GM23248 (cell line): ENCODE data around the gene M1AP. TPM values are rescaled to one million over a fixed set of nuclear protein-coding genes. Genes with fewer than 3 reads are reported as not detected.
A peak's percentile ranks its signal among the peaks of the same experiment; 100 is the strongest.

Experiments
- DNase-seq: peaks from one replicate; pipeline ENCODE4 v3.0.0-alpha.2; 2015
- H2AFZ ChIP-seq: fragments of 200-600 bp; sonication (generic); 2 replicates; pipeline ENCODE4 v1.6.1; 2016; ENCODE audit warnings: antibody characterized with exemption
- H3F3A ChIP-seq: fragments of 200-600 bp; sonication (generic); 2 replicates; pipeline ENCODE4 v1.6.1; 2016; ENCODE audit warnings: mild to moderate bottlenecking, antibody characterized with exemption, mixed run types; ENCODE audit not compliant: insufficient read depth
- H3K27ac ChIP-seq: fragments of 200-600 bp; sonication (generic); 2 replicates; pipeline ENCODE4 v1.5.1; 2016; ENCODE audit warnings: mild to moderate bottlenecking
- H3K27me3 ChIP-seq: fragments of 200-600 bp; sonication (generic); replicated peaks from 2 replicates; pipeline ENCODE4 v1.6.1; 2016; ENCODE audit warnings: mild to moderate bottlenecking; ENCODE audit not compliant: insufficient read depth
- H3K36me3 ChIP-seq: fragments of 200-600 bp; sonication (generic); 2 replicates; pipeline ENCODE4 v1.6.1; 2016; ENCODE audit warnings: low read depth, mild to moderate bottlenecking
- H3K4me1 ChIP-seq: fragments of 200-600 bp; sonication (generic); 2 replicates; pipeline ENCODE4 v1.6.1; 2016; ENCODE audit warnings: mild to moderate bottlenecking; ENCODE audit not compliant: insufficient read depth
- H3K4me2 ChIP-seq: fragments of 200-600 bp; sonication (generic); one replicate; pipeline ENCODE4 v1.6.1; 2016; ENCODE audit warnings: mild to moderate bottlenecking; ENCODE audit not compliant: unreplicated experiment
- H3K4me3 ChIP-seq: fragments of 200-600 bp; sonication (generic); 2 replicates; pipeline ENCODE4 v1.5.1; 2016; ENCODE audit warnings: mild to moderate bottlenecking
- H3K79me2 ChIP-seq: fragments of 200-600 bp; sonication (generic); 2 replicates; pipeline ENCODE4 v1.6.1; 2016; ENCODE audit warnings: mild to moderate bottlenecking; ENCODE audit not compliant: insufficient read depth
- H3K9ac ChIP-seq: fragments of 200-600 bp; sonication (generic); 2 replicates; pipeline ENCODE4 v1.6.1; 2016; ENCODE audit warnings: mild to moderate bottlenecking
- H3K9me2 ChIP-seq: fragments of 200-600 bp; sonication (generic); 2 replicates; pipeline ENCODE4 v1.6.1; 2016; ENCODE audit warnings: mixed run types, mild to moderate bottlenecking, moderate library complexity; ENCODE audit not compliant: insufficient read depth
- H3K9me3 ChIP-seq: fragments of 200-600 bp; sonication (generic); one replicate; pipeline ENCODE4 v1.6.1; 2017; ENCODE audit warnings: low read depth
- H4K20me1 ChIP-seq: fragments of 200-600 bp; sonication (generic); 2 replicates; pipeline ENCODE4 v1.6.0; 2016; ENCODE audit not compliant: insufficient read depth
- EZH2 ChIP-seq: fragments of 200-600 bp; sonication (generic); IDR thresholded peaks from 2 replicates; pipeline ENCODE4 v1.6.1; 2018; ENCODE audit warnings: antibody characterized with exemption, mild to moderate bottlenecking; ENCODE audit not compliant: insufficient read depth, poor library complexity, severe bottlenecking
- EZH2phosphoT487 ChIP-seq: fragments of 200-600 bp; sonication (generic); IDR thresholded peaks from 2 replicates; pipeline ENCODE4 v1.6.1; 2018; ENCODE audit warnings: antibody characterized with exemption, moderate library complexity, mild to moderate bottlenecking, low read depth; ENCODE audit not compliant: insufficient read depth
- WGBS, 2 experiments: methylation state at CpG; one replicate each; pipeline ENCODE4 v1.1.6; 2015 to 2017; ENCODE audit warnings: low lambda C conversion rate in 2 of 2, low coverage in 1 of 2; ENCODE audit errors: missing lambda C conversion rate in 2 of 2; 5-methylcytosine and 5-hydroxymethylcytosine counted together
- in situ Hi-C: fragments of 300-500 bp; cut with MboI; formaldehyde crosslinking; loops from 2 replicates; pipeline ENCODE4 v1.15.0; 2020
- polyA plus RNA-seq: library from polyadenylated mRNA; unstranded; fragments of >200 nt; fragmentation: Nextera tagmentation; extraction: Ambion mirVana; gene quantifications from 2 replicates; pipeline ENCODE4 v1.2.1, GENCODE V29; 2016
- total RNA-seq: library from RNA; depleted of rRNA; stranded (reverse); fragments of >200 nt; shearing (Covaris generic); gene quantifications from 2 replicates; pipeline ENCODE4 v1.2.3, GENCODE V29; 2014; rRNA removed

M1AP gene, protein sequence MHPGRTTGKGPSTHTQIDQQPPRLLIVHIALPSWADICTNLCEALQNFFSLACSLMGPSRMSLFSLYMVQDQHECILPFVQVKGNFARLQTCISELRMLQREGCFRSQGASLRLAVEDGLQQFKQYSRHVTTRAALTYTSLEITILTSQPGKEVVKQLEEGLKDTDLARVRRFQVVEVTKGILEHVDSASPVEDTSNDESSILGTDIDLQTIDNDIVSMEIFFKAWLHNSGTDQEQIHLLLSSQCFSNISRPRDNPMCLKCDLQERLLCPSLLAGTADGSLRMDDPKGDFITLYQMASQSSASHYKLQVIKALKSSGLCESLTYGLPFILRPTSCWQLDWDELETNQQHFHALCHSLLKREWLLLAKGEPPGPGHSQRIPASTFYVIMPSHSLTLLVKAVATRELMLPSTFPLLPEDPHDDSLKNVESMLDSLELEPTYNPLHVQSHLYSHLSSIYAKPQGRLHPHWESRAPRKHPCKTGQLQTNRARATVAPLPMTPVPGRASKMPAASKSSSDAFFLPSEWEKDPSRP
- total RNA-seq (0.25 and 1.5 TPM in 2 replicates), polyA plus RNA-seq (0.13 and 0.18 TPM in 2 replicates)

DNA sequence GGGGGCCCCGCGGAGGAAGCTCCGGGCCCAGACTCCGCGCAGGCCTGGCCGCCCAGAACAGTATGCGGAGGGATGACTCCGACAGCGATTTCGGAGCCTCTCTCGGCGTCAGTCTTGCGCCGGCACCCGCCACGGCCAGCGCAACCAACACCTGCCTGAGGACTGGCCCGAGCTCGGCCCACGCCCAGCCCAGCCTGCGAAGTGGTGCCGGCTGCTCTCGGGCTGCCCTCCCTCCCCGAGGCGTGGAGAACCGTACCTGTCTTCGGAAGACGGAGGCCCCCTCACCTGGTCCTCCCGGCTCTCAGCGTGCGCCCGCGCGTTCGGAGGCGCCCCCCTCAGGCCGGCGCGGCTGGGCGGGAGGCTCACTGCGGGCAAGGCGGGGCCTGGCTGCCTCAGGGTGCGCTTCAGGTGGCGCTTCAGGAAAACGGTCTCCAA is at the start of gene M1AP:
M1AP (minus strand) TSS at position 322 of the 435 bp plus-strand sequence. CDS start 8,055 bp downstream, outside the sequence.
- H3K27ac ChIP-seq: no peak within 1 kb of the TSS
- H2AFZ ChIP-seq: peak within 1 kb of the TSS; percentile 53
- H4K20me1 ChIP-seq: no peaks in the 10 kb centered on the region
- H3K36me3 ChIP-seq: no peaks in the 10 kb centered on the region
- TF ChIP-seq EZH2 (no peak), EZH2phosphoT487 (no peak)
- H3K9me2 ChIP-seq: no peaks in the 10 kb centered on the region
- in situ Hi-C loops: no loop called here
- no peak within 1 kb of the TSS for H3K4me3 ChIP-seq
- H3K9me3 ChIP-seq: no peaks in the 10 kb centered on the region
- H3K27me3 ChIP-seq: peaks cover 14% of the 10 kb centered on the region
- H3K9ac ChIP-seq: no peak within 1 kb of the TSS
- no peaks in the 10 kb centered on the region for H3K4me1 ChIP-seq
- peak within 1 kb of the TSS; percentile 7 for H3K4me2 ChIP-seq
- no peaks in the 10 kb centered on the region for H3K79me2 ChIP-seq
- H3F3A ChIP-seq: no peaks in the 10 kb centered on the region; the same call in 1 of the 2 replicates
- DNase-seq: no peak
- WGBS, 2 experiments: 17 to 35% methylated on average over 25 to 33 of the region's 45 CpGs

DNA sequence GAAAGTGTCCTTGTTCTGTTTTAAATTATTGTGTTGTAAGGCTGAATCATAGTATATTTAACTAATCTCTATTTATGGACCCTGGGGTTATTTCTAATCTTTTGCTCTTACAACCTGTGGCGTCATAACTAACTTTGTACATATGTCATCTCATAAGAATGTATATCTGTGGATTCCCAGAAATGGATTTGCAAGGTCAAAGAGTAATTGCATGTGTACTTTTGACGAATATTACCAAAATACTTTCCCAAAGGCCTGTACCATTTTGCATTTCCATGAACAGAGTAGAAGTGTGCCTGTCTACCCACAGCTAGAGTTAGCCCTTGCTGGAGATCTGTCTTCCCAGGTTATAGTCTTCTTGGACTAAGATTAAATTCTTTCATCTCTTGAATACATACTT is 48.7 kb upstream of the M1AP start:
- peak; percentile 47 for DNase-seq
- Histone ChIP-seq H3K36me3 (no peaks in the 10 kb centered on the region), H3K79me2 (no peaks in the 10 kb centered on the region), H4K20me1 (no peaks in the 10 kb centered on the region), H3K27me3 (no peaks in the 10 kb centered on the region), H3K9me3 (no peaks in the 10 kb centered on the region), H3K4me2 (no peak overlapping the region), H3K27ac (no peak overlapping the region), H3K4me3 (no peak overlapping the region), H3K9me2 (no peaks in the 10 kb centered on the region), H3K4me1 (peaks cover 6% of the 10 kb centered on the region; the same call in 1 of the 2 replicates), H3K9ac (no peak overlapping the region), H2AFZ (no peak overlapping the region), H3F3A (no peaks in the 10 kb centered on the region)
- in situ Hi-C loops: loop anchor here (25.0 kb wide), 1 partner anchor 690 kb away; no protein-coding TSS in a partner anchor
- TF ChIP-seq EZH2 (no peak), EZH2phosphoT487 (no peak)
- 27 to 43% methylated on average over 2 of the region's 2 CpGs for WGBS, 2 experiments

DNA sequence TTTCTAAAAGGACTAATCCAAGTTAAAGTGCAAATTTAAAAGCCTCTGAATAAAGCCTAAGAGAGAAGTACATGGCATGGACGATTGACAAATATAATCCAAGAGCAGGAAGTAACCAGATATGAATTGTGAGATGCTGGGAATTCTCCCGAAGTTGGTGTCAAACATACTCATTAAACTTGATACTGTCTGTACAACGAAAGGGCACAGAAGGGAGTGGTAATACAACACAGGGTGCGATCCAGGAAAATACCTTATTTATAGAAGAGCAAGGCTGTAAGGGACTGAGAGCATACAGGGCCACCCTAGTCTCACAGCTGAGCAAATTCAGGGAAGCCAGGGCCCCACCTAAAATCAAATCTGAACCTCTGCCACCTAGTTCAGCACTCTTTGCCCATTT is 47.5 kb upstream of the M1AP start:
- no peaks in the 10 kb centered on the region for H3K27me3 ChIP-seq
- no peaks in the 10 kb centered on the region for H3F3A ChIP-seq
- H2AFZ ChIP-seq: no peak overlapping the region
- no peak overlapping the region for H3K9ac ChIP-seq
- H3K9me2 ChIP-seq: no peaks in the 10 kb centered on the region
- TF ChIP-seq EZH2phosphoT487 (no peak), EZH2 (no peak)
- no peak overlapping the region for H3K27ac ChIP-seq
- WGBS, 2 experiments: 77 to 84% methylated on average over 4 of the region's 4 CpGs
- H3K4me1 ChIP-seq: peaks cover 6% of the 10 kb centered on the region; the same call in 1 of the 2 replicates
- no peaks in the 10 kb centered on the region for H4K20me1 ChIP-seq
- H3K4me2 ChIP-seq: no peak overlapping the region
- no peaks in the 10 kb centered on the region for H3K36me3 ChIP-seq
- no peaks in the 10 kb centered on the region for H3K79me2 ChIP-seq
- in situ Hi-C loops: loop anchor here (25.0 kb wide), 1 partner anchor 692 kb away; no protein-coding TSS in a partner anchor
- no peaks in the 10 kb centered on the region for H3K9me3 ChIP-seq
- no peak for DNase-seq
- no peak overlapping the region for H3K4me3 ChIP-seq

DNA sequence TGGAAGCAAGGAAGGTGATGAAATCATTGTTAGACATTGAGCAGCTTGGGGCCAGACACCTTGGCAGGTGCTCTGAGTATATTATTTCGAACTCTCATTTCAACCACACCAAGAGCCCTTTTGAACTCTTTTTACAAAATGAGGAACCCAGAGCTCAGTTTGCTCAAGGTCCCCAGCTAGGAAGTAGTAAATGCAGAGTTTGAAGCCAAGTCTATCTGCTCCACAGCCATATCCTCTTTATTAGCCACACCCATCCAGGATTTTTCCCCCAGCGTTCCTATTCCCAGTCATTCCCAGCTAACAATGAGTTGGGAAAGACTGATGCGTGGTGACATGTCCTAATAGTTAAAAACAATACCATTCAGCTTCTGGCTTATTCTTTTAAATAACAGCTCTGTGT is 46.2 kb upstream of the M1AP start:
- Histone ChIP-seq H3K4me3 (no peak overlapping the region), H3K9me3 (no peaks in the 10 kb centered on the region), H3K4me1 (peaks cover 6% of the 10 kb centered on the region; the same call in 1 of the 2 replicates), H4K20me1 (no peaks in the 10 kb centered on the region), H3K36me3 (no peaks in the 10 kb centered on the region), H3K9ac (no peak overlapping the region), H3K79me2 (no peaks in the 10 kb centered on the region), H3K9me2 (no peaks in the 10 kb centered on the region), H3K4me2 (no peak overlapping the region), H3K27ac (no peak overlapping the region), H3F3A (no peaks in the 10 kb centered on the region), H2AFZ (no peak overlapping the region), H3K27me3 (no peaks in the 10 kb centered on the region)
- TF ChIP-seq EZH2phosphoT487: no peak
- TF ChIP-seq EZH2: no peak
- 70 to 78% methylated on average over 3 of the region's 3 CpGs for WGBS, 2 experiments
- in situ Hi-C loops: loop anchor here (25.0 kb wide), 1 partner anchor 693 kb away; no protein-coding TSS in a partner anchor
- no peak for DNase-seq
